Measurements from ENCODE around the gene PARVG.

PARVG gene

DNA sequence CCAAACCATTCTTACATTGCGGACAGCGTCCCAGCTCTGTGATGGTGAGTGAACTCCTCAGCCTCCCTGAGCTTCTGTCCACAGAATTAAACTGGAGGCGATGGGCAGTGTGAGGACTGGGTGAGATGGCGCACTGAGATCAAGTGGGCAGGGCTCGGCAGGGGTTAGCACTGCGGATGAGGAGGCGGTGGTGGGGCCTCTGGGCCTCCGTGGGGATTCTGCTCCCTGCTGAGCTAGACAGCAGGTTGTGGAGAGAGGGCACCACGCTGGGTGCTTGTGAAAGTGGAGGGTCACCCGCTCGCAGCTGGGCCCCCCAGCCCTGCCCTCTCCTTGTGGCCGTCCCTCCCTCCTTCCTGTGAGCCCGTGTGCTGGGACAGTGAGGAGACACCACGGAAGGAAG is 25.6 kb upstream of the PARVG start:
- DNase-seq = no peak

DNA sequence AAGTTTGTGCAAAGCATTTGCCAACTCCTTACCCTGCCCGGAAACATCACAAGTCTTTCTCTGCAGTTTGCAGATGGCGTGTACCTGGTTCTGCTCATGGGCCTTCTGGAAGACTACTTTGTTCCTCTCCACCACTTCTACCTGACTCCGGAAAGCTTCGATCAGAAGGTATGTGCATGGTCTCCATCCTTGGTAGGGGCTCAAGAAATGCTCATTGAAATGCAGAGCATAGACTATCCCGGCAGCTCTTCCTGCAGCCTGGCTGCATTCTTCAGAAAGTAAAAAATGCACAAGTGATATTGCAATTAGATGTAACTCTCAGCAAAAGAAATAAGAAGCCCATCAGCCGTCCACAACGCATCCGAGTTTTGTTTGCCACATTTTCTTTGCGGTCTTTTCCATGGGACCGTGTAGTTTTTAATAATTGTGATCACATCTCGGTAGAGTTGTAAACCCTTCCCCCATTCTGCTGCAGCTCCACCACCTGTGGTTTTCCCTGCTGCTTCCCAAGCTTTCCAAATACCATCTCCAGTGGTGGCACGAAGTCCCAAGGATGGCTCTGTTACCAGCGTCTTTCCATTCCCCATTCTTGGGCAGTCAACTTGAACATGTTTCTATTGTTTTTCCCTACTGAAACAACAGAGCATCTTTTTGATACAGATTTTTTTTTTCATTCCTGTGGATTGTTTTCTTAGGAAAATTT is 22.7 kb upstream of the PARVG start:
- DNase-seq = no peak

DNA sequence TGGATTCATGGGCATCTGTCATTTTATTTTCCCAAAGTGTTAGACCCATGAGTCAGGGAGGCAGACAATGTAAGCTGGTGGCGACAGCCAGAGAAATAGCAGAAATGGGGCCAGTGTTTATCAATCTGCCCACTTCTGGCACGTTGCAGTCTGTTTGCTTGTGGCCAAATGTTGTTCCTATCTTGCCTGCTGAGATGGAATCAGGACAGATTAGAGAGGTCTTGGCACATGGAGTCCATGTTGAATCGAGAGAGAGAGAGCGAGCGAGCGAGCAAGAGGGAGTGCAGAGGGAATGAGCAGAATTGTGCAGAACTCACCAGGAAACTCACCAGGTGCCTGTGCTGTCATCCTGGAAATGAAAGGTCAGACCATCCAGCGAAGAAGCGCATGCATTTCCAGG is 21.9 kb upstream of the PARVG start:
- DNase-seq = no peak

DNA sequence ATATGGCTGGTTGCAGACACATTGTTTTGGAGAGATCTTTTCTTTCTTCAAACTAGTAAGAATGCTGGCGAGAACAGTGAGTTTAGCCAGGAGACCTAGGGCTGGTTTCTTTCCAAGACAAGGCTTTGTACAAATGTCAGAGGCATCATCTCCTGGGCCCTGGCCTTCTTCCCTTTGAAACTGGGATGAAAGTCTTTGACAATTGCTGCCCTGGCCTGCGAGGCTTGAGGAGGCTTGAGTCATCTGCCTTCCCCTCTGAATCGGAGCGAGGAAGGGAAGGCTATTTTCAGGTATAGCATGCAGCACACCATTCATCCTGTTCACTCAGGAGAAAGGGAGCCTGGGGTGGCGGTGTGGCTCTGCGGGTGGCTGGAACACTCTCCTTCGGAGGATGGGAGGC is 21.5 kb upstream of the PARVG start:
- no peak for DNase-seq

DNA sequence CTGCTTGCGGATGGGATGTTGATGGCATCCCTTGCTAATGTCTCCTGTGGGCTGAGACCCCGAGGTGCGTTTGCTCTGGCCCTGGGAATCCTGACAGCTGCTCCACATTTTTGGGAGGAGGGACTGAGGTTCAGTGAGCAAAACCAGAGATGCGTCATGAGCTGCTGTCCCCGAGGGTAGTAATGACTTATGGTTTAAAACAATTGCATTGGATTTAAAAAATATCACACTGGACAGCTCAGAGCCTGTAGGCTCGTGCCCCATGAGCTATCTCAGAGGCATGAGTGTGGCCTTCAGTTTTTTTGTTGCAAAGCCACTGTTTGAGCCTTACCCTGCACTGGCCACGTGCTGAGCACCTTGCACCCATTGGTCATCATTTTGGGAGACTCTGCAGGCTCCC is 20.9 kb upstream of the PARVG start:
- no peak for DNase-seq

DNA sequence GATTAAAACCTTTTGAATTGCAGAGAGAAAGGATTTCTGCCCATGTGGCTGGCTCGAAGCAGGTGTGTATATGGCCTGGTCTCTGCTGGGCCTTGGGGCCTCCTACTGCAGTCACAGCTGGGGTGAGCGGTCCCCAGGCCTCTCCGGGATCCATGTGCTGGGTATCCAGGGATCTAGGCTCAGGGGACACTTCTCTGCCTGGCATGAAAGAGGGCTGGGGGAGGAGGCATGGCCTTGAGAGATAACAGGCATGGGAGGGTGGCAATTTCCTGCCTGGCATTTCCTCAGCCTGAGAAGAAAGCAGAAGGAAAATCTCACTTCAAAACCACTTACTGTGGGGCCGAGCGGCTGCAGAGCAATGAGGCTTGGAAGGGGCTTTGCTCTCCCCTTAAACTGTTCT is 20.3 kb upstream of the PARVG start:
- DNase-seq = no peak

DNA sequence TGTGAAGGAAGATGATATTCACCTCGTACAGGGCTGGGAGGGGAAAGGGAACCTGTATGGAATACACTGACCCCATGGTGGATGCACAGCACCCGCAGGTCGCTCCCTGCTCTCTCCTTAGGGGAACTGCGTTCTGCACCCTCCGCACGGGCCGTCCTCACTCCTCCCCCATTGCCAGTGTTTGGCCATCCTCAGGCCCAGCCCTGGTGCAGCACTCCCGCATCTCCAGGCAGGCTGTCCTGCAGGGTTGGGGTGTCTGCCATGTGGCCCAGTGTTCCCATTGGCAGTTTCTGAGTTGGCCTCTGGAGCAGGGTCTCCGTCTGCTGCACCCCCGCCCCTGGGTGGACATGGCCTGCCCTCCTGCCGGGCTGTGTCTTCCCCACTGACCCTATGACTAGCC is 19.1 kb upstream of the PARVG start:
- DNase-seq = no peak

DNA sequence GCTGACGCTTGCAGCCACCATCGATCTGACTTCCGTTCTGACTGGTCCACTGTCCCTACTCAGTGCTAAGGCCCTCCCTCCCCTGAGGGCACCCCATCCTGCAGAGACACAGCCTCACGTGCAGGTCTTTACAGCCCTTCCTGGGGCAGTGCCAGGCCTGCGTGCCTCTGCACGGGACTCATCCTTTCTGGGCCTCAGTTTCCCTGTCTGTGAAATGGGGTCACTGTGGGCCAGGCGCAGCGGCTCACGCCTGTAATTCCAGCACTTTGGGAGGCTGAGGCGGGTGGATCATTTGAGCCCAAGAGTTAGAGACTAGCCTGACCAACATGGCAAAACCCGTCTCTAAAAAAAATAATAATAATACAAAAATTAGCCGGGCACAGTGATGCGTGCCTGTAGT is 17.8 kb upstream of the PARVG start:
- no peak for DNase-seq

DNA sequence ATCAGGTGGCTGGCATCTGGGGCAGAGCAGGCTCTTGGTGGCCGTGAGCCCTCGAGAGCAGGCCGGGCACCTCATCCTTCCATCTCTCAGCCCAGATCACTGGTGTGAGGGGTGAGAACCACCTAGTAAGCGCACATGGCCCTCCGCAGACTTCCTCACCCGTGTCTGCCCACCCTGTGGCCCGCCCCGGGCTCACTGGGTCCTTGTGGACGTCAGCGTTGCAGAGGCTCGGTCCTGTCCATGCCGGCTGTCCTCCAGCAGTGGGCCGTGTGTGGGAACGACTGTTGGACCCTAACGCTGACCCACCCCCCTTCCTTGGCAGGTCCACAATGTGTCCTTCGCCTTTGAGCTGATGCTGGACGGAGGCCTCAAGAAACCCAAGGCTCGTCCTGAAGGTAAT is 17.2 kb upstream of the PARVG start:
- no peak for DNase-seq

DNA sequence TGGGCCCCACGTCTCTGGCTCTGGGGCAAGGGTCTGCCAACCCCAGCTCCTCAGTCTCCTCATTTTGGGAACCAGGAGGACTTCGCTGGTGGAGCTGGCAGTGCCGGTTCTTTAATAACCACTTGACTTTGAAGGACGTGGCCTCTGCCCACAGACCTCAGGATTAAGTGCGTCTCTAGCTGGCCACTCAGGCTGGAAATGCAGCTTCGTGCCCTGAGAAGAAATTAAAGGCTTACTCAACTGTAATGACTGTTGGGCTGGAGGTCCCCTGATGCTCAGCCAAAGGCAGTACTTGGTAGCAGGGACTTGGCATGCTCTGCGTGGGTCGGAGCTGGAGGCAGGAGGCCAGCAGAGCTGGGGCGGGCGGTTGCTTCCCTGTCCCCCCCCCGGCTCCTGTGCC is 16.7 kb upstream of the PARVG start:
- no peak for DNase-seq

DNA sequence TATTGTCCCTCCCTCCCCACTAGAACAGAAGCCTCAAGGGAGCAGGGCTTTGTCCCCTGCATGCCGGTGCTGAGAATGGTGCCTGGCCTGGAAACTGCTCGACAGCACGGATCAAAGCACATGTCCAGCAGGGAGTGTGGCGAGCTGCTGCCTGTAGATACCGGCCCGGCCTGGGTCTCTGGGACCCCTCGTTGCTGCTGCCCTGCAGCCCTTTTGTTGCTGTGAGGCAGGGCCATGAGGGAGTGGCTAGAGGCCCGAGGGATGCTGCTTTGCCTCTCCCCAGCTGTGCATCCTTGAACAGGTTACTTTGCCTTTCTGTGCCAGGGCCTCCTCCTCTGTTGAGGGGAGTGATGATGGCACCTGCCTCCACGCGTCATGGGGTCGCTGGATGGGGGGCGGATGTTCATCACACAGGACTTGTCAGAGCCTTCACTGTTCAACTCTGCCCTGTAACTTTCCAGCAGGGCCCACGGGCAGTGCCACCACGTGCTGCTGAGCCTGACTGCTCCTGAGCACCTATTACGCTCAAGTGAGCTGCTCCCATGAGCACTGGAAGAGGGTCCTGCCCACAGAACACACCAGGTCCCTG is 15.3 kb upstream of the PARVG start:
- DNase-seq = no peak

DNA sequence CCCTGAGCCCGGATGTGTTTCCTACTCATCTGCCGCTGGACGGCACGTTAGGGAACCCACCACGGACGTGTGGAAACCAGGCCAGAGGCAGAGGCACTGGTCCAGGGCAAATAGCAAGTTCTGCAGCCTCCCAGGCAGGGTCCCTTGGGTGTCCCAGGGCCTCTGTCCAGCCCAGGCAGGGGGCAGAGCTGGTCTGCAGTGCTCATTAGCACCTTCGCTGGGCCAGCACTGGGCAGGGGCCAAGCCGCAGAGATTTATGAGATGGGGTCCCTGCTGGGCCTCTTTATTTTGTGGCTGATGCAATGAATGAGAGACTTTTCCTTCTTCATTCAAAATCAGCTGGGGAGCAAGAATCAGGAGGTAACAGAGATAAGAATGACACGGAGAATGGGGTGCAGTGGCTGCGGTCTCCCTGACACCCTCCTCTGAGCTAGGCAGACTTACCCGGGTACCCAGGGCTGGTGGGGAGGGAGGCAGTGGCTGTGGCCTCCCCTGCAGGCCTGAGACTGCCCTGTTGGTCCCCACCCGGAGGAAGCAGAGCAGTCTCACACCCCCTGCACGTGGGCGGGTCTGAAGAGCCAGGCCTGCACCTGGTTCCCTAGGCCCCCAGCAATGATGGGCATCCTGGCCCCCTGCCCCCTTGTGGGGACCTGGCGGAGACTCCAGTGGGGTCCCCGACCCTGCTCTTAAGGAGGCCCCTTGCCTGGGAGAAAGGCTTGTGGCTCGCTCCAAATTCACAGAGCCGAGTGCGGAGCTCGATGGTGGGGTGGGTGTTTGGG is 14.0 kb upstream of the PARVG start:
- DNase-seq = no peak

DNA sequence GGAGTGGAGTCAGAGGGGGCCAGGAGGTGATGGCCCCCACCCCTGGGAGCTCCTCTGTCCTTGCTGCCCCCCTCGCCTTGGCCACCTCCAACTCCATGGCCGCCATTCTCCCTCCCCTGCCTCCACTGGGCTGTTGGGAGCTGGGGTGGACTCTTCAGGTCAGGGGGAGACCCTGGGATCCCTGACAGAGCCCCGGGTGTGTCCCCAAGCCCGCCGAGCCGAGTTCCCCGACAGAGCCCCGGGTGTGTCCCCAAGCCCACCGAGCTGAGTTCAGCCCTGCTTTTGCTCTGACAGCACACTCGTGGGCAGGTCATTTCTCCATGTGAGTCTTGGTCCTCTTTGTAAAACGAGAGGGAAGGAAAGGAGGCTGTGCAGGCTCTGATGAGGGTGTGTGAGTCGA is 13.2 kb upstream of the PARVG start:
- no peak for DNase-seq

DNA sequence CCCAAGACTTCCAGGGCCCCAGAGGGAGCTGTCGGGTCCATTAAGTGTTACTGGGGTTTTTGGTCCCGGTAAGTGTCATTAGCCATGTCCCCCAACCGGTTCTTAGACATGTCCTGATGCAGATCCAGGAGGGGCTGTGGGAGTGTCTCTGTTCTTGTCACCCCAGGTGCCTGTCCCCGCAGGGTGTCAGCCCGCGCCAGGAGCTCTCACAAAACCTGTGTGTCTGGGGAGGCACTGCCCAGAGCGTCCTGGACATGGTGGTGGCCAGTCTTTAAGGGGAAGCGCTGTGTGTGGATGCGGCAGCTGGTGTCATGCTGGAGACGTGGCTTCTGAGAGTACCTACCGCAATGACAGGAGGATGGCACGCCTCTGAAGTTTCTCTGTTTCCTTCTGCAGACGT is 12.5 kb upstream of the PARVG start:
- no peak for DNase-seq

DNA sequence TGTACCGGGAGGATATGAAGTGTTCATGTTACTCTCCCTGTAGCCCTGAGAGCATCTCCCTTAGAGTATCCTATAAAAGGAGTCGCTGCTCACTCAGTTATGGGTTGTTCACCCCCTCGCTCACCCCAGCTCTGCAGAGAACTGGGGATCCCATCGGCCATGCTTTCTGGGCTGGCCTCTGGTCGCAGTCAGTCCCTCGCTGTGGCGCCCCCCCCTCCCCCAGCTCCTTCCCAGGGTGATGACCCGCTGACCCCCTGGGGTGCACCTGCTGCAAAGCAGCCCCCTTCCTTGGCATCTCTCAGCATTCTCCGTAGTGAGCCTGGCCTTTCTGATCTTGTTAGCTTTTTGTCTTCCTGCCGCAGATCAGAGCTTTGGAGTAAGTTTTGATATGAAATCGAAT is 10.3 kb upstream of the PARVG start:
- no peak for DNase-seq

DNA sequence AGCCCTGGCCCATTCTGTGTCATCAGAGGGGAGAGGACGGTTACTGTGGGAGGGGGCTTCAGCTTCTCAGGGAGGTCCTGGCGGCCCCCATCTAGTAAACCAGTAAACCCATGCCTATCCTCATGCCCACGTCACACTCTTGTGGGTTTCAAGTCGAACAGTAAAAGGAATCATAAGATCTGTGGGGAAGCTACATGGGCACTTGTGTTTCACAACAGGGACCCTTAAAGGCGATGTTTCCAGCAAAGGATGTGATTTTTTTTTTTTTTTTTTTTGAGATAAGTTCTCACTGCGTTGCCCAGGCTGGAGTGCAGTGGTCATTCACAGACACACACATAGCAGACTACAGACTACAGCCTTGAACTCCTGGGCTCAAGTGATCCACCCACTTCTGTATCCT is 9.2 kb upstream of the PARVG start:
- DNase-seq = no peak

DNA sequence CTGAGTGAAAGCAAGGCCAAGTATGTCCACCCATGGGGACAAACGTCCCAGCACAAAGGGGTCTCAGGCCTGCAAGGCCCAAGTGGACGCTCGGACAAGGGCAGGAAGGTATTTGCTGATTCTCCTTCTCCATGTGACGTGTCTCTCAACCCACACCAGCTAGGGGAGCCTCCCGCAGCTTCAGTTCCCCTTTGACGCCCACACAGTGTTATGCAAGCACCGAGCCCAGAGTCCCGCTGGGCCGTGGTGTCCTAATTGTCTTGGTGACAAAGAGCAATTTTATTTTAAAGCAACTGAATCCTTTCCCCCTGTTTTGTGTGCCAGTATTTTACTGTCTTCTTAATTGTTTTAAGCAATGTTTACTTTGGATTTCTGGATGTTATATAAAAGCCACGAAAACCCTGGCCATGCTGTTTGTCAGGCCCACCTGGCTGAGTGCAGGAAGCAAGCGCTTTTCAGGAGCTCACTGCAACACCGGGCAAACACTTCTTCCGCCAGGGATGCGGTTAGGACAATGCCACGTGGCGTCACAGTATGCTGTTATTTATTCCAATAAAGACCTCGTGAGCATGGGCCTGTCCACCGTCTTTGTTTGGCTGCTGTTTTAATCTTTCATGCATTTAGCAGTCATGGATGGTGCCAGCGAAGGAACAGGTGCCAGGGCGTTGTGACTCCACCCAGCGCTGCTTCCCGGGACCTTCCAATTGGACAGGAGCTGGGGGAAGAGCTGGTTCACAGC is 8.2 kb upstream of the PARVG start:
- DNase-seq = no peak

DNA sequence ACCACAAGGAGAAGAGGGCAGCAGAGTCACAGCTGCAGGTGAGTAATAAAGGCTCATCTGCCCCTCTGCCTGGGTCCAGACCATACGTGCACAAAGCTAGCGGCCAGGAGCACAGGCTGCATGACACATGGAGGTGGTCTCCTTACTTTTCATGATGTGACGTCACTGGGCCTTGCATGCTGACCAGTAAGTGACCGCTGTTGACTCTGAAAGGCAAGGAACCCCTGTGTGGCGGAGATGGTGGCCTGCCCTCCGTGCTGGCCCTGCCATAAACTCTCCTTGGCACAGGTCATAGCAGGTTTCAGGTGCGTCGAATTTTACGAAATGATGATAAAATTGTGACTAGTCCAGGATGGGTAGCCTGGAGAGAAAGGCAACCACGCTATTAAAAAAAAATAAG is 7.6 kb upstream of the PARVG start:
- DNase-seq = no peak

DNA sequence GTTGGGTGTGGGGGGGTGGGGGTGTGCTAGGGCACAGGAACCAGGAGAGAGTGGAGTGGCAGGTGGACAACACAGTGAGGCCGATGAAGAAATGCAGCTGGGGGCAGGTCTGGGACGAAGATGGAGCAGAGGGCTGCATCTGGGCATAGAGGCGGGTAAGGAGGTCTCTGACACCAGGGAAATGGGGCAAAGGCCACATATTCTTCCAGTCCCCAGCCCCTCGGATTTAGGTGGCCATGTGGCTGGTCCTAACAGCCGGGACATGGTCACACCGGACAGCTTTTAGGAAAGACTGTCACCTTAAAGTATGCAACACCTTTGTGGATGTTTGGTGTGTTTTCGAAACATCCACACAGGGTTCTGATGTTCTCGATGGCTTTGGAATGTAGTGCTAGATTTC is 5.0 kb upstream of the PARVG start:
- DNase-seq = no peak

DNA sequence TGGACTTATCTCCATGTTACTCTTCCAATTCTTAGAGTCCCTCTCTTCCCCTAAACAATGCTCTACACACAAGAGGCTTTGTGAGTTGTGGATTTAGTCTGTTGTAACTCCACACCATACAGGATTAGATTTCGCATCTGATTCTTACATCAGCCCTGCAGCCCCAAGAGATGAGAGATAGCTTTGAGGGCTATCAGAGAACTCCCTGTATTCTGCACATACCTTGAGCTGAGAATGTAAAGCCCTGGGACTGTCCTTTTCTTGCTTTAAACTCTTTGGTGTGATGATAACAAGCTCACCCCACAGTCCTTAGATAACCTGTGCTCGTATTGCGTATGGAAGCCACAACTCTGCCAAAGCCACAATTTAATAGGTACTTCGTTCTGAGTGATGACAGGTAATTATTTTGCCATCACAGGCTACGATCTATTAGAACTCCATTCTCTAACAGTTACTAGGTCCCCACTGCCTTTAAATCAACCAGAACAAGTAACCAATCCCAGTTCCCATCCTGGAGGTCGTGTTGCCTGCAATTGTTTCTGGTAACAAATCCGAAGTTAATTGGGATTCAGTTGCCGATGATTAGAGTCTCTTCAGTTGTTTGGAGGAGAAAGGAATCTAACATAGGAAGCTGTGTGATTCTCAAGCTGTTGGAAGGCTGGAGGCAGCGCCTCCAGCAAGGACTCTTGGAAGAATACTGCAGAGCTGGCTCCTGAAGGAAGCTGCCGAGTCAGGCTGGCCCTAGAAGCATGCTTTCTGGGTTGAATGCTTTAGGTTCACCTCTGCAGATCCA is 1.3 kb upstream of the PARVG start:
- no peak for DNase-seq

DNA sequence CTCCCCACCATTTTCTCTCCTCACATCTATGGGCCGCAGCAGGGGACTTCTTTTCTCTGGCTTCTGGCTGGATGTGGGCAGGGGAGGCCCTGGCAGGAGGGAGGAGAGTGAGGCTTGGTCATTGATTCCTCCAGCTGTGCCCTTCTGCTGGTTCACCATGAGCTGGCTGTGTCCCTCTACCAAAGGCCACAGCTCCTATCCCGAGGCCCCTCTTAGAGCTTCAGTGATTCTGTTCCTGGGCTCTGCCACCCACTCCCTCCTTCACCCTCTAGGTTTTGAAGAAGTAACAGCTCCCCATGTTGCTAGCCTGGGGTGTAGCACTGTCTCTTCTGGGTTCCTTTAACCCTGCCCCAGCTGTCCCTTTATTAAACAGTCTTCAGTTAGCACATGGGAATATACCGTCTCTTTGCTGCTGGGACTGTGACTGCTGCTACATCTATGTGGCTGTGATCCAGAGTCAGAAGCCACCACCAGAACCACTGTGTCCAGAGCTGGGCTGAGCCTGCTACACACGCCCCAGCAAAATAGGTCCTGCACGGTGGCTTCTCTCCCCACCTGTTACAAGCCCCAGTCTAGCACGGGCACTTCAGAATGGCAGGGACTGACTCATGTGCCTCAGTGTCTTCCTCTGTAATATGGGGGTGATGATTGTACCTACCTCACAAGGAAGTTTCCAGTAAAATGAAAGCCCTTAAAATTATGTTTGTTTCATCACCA is 578 bp upstream of the PARVG start:
- no peak for DNase-seq
